GM19328 (cell line): ENCODE measurements around the gene ZNF618.

ENCODE experiments used
- ATAC-seq: cut with Tn5 transposase; IDR thresholded peaks from one replicate; pipeline ENCODE4 v1.9.1; 2021; ENCODE audit warnings: mild to moderate bottlenecking, moderate library complexity; ENCODE audit not compliant: unreplicated experiment

Gene ZNF618

GRCh38 chr9:113885183-113886025 lies 9.3 kb downstream of the ZNF618 start:
- no peak for ATAC-seq

- ATAC-seq, result no peak
Measured at GRCh38 chr9:113886026-113886369, 9.9 kb downstream of the ZNF618 start.

GRCh38 chr9:113886466-113886865 lies 10.4 kb downstream of the ZNF618 start:
- no peak for ATAC-seq

- ATAC-seq, result no peak
Measured at GRCh38 chr9:113886933-113887332, 10.8 kb downstream of the ZNF618 start.

GRCh38 chr9:113887436-113887835 lies 11.3 kb downstream of the ZNF618 start:
- ATAC-seq, result no peak

- no peak for ATAC-seq
Measured at GRCh38 chr9:113888336-113888735, 12.2 kb downstream of the ZNF618 start.

- no peak for ATAC-seq
Measured at GRCh38 chr9:113888976-113889375, 12.9 kb downstream of the ZNF618 start.

- ATAC-seq, result no peak
Measured at GRCh38 chr9:113890704-113891103, 14.6 kb downstream of the ZNF618 start.

GRCh38 chr9:113892861-113893491 lies 16.9 kb downstream of the ZNF618 start:
- ATAC-seq, result no peak

- ATAC-seq, result no peak
Measured at GRCh38 chr9:113894166-113894565, 18.1 kb downstream of the ZNF618 start.

GRCh38 chr9:113895526-113895925 lies 19.4 kb downstream of the ZNF618 start:
- no peak for ATAC-seq

GRCh38 chr9:113896713-113897112 lies 20.6 kb downstream of the ZNF618 start:
- no peak for ATAC-seq

GRCh38 chr9:113898151-113898550 lies 22.0 kb downstream of the ZNF618 start:
- ATAC-seq, result no peak

GRCh38 chr9:113898596-113898995 lies 22.5 kb downstream of the ZNF618 start:
- ATAC-seq, result no peak

GRCh38 chr9:113899205-113899604 lies 23.1 kb downstream of the ZNF618 start:
- no peak for ATAC-seq

- ATAC-seq, result no peak
Measured at GRCh38 chr9:113901221-113901688, 25.1 kb downstream of the ZNF618 start.

GRCh38 chr9:113903514-113904077 lies 27.5 kb downstream of the ZNF618 start:
- no peak for ATAC-seq

- ATAC-seq, result no peak
Measured at GRCh38 chr9:113906411-113907110, 30.5 kb downstream of the ZNF618 start.

- ATAC-seq, result no peak
Measured at GRCh38 chr9:113907282-113907681, 31.2 kb downstream of the ZNF618 start.

GRCh38 chr9:113909421-113909820 lies 33.3 kb downstream of the ZNF618 start:
- no peak for ATAC-seq

GRCh38 chr9:113910036-113910639 lies 34.0 kb downstream of the ZNF618 start:
- ATAC-seq, result no peak
